Testis (tissue), 3 donors: ENCODE measurements around the gene PGM2. TPM values are rescaled to one million over a fixed set of nuclear protein-coding genes. Genes with fewer than 3 reads are reported as not detected.

ENCODE experiments used
- DNase-seq: peaks from one replicate; pipeline ENCODE4 v3.0.0-alpha.2; 2019
- H3K27ac ChIP-seq, 2 donors: fragments of 200-600 bp; sonication (generic); one replicate each; pipeline ENCODE4 v1.5.1; 2019
- H3K27me3 ChIP-seq: fragments of 200-600 bp; sonication (generic); one replicate; pipeline ENCODE4 v1.5.1; 2019
- H3K36me3 ChIP-seq: fragments of 200-600 bp; sonication (generic); one replicate; pipeline ENCODE4 v1.5.1; 2017; ENCODE audit warnings: low read depth; ENCODE audit errors: missing control alignments
- H3K4me1 ChIP-seq: fragments of 200-600 bp; sonication (generic); one replicate; pipeline ENCODE4 v1.5.1; 2019
- H3K4me3 ChIP-seq, 2 donors: fragments of 200-600 bp; sonication (generic); one replicate each; pipeline ENCODE4 v1.5.1; 2017 to 2019
- H3K9me3 ChIP-seq: fragments of 200-600 bp; sonication (generic); one replicate; pipeline ENCODE4 v1.5.1; 2017
- CTCF ChIP-seq, 3 experiments: fragments of 450-650 bp in 2 of 3; fragments of 200-600 bp in 1 of 3; sonication (generic) in 1 of 3; IDR thresholded peaks; one replicate each; pipeline ENCODE4 v1.5.1; 2016 to 2019; ENCODE audit warnings: antibody characterized with exemption in 3 of 3, mild to moderate bottlenecking in 2 of 3, moderate library complexity in 1 of 3
- POLR2A ChIP-seq: fragments of 450-650 bp; IDR thresholded peaks from one replicate; pipeline ENCODE4 v1.6.1; 2017; ENCODE audit warnings: antibody characterized with exemption, mild to moderate bottlenecking, moderate library complexity
- WGBS, 2 donors: methylation state at CpG; one replicate each; pipeline ENCODE4 v1.1.5; 2018; 5-methylcytosine and 5-hydroxymethylcytosine counted together
- intact Hi-C: fragments of 100-400 bp; cut with DNase I; formaldehyde crosslinking; loops from one replicate; pipeline ENCODE4 v1.15.1; 2023; ENCODE audit warnings: low total_unique reads
- polyA plus RNA-seq: library from polyadenylated mRNA; stranded (reverse); fragments of 350-450 nt; fragmentation: Illumina TruSeq; extraction: RNeasy Lipid Tissue Mini Kit (QIAGEN cat#74804); gene quantifications from one replicate; pipeline ENCODE4 v1.2.3, GENCODE V29; 2014; ENCODE audit warnings: low read depth, low replicate concordance; ENCODE audit not compliant: insufficient read depth
- total RNA-seq, 2 donors: library from RNA; depleted of rRNA; stranded (reverse); fragments of >200 nt; gene quantifications; one replicate each; pipeline ENCODE4 v1.2.3, GENCODE V29; 2016

The PGM2 gene
- total and polyA plus RNA-seq, 3 donors from 2014 or later: 12.9 to 29.1 (median 27.0) TPM

GRCh38 chr4:37895271-37895670 lies 68.8 kb downstream of the PGM2 start:
- WGBS, 2 donors: 90 to 91% methylated on average over 7 of the region's 7 CpGs
- H3K4me3 ChIP-seq: no peak overlapping the region
- no peaks in the 10 kb centered on the region for H3K36me3 ChIP-seq
- no peak for DNase-seq
- H3K27ac ChIP-seq: no peak overlapping the region
- no peaks in the 10 kb centered on the region for H3K27me3 ChIP-seq
- H3K9me3 ChIP-seq: no peaks in the 10 kb centered on the region
- intact Hi-C loops: no loop called here
- TF ChIP-seq POLR2A: no peak
- TF ChIP-seq CTCF (IDR thresholded peaks at IDR 0.05): no peak
- no peaks in the 10 kb centered on the region for H3K4me1 ChIP-seq

GRCh38 chr4:37896206-37896860 lies 69.8 kb downstream of the PGM2 start:
- TF ChIP-seq POLR2A (no peak), CTCF (IDR thresholded peaks at IDR 0.05) (no peak)
- H3K36me3 ChIP-seq: no peaks in the 10 kb centered on the region
- no peak overlapping the region for H3K27ac ChIP-seq
- H3K4me1 ChIP-seq: no peaks in the 10 kb centered on the region
- intact Hi-C loops: no loop called here
- H3K9me3 ChIP-seq: no peaks in the 10 kb centered on the region
- no peak overlapping the region for H3K4me3 ChIP-seq
- no peak for DNase-seq
- no peaks in the 10 kb centered on the region for H3K27me3 ChIP-seq

GRCh38 chr4:37902212-37902611 lies 75.7 kb downstream of the PGM2 start:
- Histone ChIP-seq H3K27me3 (no peaks in the 10 kb centered on the region), H3K4me1 (no peaks in the 10 kb centered on the region), H3K36me3 (no peaks in the 10 kb centered on the region), H3K27ac (no peak overlapping the region), H3K9me3 (no peaks in the 10 kb centered on the region), H3K4me3 (no peak overlapping the region)
- DNase-seq: no peak
- intact Hi-C loops: no loop called here
- WGBS, 2 donors: 85 to 87% methylated on average over 7 of the region's 7 CpGs
- TF ChIP-seq POLR2A (no peak), CTCF (IDR thresholded peaks at IDR 0.05) (no peak)

- no peaks in the 10 kb centered on the region for H3K4me1 ChIP-seq
- H3K27me3 ChIP-seq: no peaks in the 10 kb centered on the region
- no peaks in the 10 kb centered on the region for H3K9me3 ChIP-seq
- WGBS, 2 donors: 85 to 86% methylated on average over 9 of the region's 9 CpGs
- H3K4me3 ChIP-seq: no peak overlapping the region
- intact Hi-C loops: no loop called here
- no peaks in the 10 kb centered on the region for H3K36me3 ChIP-seq
- no peak overlapping the region for H3K27ac ChIP-seq
- no peak for TF ChIP-seq CTCF (IDR thresholded peaks at IDR 0.05)
- no peak for TF ChIP-seq POLR2A
- DNase-seq: no peak
Measured at GRCh38 chr4:37902738-37903693, 76.5 kb downstream of the PGM2 start.
